Stimulated activated CD4-positive, alpha-beta T cell treated with anti-CD3 and anti-CD28 coated beads, Interleukin-15, amount 100 ng/mL, for 24 hours (primary cell): ENCODE measurements around the gene ENDOV.

Experiments used
- DNase-seq: peaks from one replicate; pipeline ENCODE4 v3.0.0-alpha.2; 2020

The ENDOV gene

DNA sequence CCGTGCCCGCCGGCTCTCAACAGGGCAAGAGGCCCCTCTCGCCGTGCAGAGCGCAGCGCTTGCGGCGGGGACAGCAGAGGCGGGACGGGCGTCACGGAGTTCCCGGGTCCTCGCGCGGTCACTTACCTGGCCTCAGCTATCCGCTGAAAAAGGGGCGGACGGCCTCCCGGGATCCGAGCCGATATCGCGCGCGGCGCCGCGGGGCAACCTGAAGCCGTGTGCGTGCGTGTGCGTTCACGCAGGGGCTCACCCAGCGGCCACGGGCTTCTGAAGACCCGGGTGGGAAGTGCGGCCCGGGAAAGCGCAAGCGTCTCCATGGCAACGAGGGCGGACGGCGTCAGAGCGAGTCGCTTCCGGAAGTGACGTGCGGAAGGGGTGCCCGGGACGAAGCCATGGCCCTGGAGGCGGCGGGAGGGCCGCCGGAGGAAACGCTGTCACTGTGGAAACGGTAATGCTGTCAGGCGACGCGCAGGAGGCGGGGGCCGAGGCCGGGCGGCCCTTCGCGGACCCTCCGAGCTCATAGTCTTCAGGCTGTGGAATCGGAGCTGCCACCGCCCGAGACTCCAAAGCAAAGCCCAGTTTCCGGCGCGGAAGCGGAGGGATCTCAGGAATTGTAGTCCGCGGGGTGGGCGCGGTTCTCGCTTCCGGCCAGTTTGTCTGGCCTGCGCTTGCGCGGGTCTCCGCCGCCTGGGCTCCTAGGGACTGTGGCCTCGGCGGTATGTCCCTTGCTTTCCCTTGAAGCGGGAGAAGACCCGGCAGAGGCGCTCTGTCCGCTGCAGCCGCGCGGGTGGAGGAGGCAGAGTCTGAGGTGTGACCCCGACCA lies at the start of gene ENDOV:
TSS of gene ENDOV (plus strand) at position 365 of the 823 bp plus-strand sequence. CDS start at position 393, 28 bp downstream.
- peak; percentile 96 for DNase-seq

DNA sequence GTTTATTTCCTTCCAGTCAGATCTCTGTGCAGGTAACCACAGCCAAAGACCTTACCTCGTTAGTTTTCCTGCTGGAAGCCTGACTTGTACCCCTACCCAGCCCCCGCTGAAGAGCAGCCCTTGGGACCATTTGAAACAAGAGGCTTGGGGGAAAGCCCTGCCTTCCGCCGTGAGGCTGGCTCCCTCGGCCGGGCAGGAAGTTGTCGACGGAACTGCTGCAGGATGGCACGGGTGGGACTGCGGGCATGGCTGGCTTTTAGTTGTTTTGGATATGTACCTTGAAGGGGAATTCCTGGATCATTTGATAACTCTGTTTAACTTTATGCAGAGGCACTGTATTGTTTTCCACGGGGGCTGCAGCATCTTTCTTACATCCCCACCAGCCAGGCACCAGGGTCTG lies 49.0 kb upstream of the ENDOV start:
- no peak for DNase-seq

DNA sequence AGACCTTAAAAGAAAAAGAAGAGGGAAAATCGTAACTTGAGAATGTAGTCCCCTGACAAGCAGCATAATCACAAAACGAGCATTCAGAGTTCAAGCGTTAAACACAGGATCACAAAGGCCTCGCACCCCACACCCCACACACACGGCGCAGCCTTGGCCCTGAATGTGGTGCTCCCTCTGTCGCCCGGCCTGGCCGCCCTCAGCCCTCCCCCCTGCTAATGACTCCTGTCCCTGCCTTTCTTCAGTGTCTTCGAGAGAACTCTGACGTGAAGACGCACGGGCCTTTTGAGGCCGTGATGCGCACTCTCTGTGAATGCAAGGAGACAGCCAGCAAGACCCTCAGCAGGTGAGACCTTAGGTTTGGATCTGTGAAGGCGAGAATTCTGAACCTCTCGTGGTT lies 47.5 kb upstream of the ENDOV start:
- DNase-seq: no peak

DNA sequence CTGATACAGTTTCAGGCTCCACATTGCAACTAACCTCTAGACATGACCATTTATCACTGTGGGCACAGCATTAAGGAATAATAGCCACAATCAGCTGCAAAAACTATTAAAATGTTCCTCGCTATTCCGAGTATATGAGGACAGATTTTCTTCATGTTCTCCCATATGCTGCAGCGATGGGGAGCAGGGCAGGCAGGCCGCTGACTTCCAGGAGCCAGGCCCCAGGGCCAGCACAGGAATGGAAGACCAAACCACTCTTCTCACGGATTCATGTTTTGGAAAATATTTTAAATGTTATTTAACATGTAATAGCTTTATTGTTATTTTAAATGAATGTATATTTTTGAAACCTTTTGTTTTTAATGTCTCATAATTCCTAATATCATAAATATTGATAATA lies 43.8 kb upstream of the ENDOV start:
- DNase-seq: no peak

DNA sequence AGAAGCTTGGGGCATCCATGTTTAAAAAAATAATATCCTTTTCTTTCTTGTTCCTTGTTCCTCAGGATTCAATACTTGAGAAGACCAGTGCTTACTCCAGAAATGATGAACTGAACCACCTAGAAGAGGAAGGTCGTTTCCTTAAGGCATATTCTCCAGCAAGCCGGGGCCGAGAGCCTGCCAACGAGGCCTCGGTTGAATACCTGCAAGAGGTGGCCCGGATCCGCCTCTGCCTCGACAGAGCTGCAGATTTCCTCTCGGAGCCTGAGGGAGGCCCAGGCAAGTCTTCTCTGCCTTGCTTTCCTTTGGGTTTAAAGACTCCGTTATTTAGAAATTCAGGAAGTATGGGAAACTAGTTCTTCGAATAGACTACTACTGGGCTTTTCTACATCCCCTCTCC lies 42.5 kb upstream of the ENDOV start:
- DNase-seq: no peak

DNA sequence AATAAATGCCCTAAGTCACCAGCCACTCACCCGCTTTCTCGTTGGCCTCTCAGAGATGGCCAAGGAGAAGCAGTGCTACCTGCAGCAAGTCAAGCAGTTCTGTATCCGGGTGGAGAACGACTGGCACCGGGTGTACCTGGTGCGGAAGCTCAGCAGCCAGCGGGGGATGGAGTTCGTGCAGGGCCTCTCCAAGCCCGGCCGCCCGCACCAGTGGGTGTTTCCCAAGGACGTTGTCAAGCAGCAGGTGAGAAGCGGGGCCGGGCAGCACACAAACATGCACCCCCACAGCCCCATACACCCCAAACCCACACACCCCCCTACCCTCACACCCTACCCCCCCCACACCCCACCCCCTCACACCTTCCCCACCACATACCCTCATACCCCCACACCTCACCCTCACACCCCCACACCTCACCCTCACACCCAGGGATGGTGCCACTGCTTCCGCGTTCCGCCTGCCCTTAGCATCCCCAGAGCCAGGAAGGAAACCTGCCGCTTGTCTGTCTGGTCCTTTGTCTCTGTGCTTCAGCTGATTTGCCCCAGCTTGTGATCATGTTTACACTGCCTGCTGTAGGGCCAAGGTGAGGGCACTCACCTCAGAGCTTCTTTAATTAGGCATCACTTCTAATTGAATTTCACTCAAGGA lies 41.9 kb upstream of the ENDOV start:
- DNase-seq: no peak

DNA sequence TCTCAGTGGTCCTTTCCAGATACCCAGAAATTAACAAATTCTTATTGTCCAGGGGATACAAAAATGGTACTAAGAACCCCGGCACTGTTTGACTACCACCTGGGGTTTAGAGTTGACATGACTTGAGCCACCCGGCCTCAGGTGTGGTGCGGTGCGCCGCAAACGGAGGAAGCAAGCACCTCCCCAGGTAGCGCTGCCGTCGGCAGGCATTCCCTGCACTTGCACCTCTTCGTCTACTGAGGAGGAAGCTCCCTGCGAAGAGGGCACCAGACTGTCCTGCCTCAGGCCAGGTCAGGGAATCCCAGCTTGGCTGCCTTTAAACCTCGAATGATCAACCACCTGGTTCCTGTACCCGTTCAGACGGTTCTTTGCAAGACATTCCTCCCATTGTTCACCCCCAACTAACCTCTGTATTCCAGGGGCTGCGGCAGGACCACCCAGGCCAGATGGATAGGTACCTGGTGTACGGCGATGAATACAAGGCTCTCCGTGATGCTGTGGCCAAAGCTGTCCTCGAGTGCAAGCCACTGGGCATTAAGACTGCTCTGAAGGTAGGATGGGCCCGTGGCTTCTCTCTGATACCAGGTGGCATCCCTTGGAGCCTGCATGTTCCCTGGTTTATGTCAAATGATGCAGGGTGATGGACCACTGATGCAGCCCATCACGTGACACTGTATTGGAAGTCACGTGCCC lies 40.8 kb upstream of the ENDOV start:
- no peak for DNase-seq

DNA sequence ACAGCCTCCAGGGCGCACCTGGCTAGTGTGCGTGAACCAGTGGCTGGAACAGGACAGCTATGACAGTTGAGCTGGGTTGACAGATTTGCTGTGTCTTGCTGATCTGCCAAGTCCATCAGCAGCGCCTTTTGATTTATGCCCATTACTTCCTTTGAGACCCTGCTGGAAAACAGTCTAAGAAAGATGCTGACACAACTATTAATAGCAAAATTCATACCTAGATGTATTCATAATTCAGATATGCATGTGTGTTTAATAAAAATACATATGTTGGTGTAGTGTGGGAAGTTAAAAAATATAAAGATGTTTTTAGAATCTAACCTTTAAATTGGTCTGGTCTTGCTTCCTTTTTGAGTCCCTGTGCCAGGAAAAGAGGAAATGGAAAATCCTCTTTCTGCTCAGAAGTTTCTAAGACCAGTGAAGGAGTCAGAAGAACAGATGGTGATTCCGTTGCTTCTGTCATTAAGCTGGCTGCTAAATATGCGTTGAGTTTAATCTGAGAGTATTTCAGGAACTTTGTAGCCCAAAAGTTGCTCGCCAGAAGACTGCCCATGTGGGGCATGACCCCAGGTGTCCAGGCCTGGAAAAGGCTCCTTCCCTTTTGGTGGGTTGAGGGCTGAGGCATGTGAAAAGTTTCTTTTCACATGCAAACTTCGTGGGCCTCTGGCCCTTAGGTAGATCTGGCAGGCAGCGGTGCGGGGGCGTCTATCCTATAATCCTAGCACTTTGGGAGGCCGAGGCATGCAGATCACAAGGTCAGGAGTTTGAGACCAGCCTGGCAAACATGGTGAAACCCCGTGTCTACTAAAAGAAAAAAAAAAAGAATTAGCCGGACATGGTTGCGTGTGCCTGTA lies 40.0 kb upstream of the ENDOV start:
- no peak for DNase-seq

DNA sequence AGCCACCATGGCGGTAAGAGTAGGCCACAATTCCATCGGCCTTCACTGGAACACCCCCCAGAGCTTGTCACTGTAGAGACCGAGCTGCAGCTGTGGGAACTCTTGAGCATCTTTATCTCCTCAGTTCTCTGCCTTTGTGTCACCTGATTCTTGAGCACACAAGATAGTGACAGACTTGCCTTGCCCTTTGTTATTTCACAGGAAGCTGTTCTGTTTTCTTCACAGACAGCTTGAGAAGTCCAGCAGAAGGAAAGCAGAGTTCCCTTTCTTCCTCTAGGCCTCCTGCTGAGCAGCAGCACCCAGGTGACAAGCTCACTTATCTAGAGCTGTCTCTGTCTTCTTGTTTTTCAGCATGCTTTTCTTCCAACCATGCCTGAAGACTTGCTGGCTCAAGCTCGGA lies 38.4 kb upstream of the ENDOV start:
- DNase-seq: no peak

DNA sequence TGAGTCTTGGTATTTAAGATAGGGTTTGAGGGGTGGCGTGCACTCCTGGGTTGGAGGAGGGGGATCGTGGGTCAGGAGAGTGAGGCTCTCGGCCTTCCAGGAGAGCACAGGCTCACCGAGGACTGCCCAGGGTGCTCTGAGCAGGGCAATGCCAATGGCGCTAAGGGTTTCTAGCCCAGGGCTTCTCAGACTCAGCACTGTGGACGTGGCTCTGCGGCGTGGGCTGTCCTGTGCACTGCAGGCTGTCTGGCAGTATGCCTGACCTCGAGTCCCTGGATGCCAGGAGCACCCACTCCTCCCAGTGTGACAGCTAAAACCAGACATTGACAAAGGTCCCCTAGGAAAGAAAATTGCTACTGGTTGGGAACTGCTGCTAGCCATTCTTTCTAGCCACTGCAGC lies 37.2 kb upstream of the ENDOV start:
- no peak for DNase-seq

DNA sequence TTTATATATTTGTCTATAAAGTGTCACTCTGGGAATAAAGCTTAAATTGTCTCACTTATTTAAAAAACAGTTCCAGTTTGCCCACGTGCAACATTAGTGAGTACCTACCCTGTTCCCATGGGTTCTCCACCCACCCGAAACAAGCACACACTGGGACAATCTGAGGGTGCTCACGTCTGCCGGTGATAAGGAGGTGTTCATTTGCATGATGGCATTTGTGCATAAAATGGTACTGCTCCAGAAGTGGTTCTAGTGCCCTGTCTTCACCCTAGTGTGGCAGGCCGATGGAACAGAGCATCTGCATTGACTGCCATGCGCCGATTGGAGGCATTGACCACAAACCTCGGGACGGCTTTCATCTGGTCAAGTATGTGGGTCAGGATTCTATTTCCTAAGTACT lies 35.6 kb upstream of the ENDOV start:
- DNase-seq: no peak

DNA sequence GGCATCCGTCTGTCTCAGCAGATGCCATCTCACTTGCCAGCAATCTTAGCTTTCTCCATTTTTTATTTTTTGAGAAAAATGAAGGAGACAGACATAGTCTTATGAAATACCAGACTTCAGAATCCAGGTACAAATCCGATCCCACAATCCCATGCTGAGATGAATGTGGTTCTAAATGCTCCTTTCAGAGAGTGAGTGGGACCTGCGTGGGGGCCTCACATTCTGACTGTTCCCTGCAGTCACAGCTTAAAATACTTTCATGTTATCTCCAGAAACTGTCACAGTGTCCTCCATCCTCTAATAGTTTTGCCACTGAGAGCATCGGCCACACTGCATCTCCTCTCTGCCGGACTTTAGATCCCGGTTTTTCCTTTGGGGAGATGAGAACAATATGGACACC lies 34.9 kb upstream of the ENDOV start:
- no peak for DNase-seq

DNA sequence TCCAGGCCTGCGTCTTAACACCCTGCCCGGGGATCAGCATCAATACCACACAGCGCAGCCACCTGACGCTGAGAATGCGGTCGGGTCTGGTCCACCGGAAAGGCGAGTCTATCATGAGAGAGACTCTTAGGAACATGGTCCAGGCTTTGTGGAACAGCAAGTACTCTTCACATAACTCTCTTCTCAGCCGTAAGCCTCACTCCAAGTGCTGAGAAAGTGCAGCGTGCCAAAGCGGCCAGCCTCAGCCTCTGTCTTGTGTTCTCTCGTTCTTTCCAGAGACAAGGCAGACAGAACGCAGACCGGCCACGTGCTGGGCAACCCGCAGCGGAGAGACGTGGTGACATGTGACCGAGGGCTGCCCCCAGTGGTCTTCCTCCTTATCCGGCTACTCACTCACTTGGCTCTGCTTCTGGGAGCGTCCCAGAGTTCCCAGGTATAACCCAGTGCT lies 34.4 kb upstream of the ENDOV start:
- no peak for DNase-seq

DNA sequence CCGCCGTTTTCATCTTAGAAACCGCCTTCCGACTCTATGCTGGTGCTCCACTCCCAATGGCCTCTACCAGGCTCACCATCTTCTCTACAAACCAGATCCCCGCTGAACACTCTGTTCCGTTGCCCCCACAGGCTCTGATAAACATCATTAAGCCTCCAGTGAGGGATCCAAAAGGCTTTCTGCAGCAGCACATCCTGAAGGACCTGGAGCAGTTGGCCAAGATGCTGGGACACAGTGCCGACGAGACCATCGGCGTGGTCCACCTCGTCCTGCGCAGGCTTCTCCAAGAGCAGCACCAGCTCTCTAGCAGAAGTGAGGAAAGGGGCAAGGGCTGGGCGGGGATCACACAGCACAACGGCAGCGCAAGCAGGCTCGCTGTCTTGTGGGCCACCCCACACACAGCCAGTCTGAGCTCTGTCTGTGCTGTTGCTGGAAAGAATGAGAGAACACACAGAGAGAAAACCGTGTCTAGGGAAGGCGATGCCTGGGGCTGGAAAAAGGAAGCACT lies 33.5 kb upstream of the ENDOV start:
- DNase-seq: no peak

DNA sequence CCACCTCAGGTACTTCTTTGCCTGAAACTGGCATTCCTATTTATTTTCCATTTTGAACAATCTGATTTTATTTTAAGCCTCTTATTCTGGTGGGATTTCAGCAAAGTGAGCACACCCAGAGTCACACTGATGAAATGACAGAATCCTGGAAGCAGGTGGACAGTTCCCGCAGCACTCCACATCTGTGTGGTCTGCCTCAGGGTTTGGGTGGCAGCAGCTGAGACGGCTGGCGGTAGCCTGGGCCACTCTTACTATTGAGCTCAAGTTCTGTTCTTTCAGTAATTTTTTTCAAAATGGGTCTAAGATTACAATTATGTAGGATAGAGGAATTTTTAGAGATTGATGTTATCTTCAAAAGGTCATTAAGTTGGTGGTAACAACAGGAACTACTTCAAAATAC lies 32.5 kb upstream of the ENDOV start:
- no peak for DNase-seq

DNA sequence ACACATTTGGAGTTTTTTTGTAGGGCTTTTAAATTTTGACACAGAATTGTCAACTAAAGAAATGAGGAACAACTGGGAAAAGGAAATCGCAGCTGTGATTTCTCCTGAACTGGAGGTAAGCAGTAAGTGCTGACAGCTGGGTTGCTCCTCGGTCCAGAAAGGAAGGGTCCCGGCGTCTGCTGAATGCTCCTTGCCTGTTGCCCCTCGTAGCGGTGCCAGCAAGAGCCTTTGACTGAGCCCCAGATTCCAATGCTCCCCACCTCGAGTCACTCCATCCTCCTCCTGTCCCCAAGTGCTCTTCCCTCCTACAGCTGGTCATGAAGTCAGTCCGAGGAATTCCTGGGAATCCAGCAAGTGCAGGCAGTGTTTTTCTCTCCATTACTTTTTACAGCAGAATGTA lies 32.0 kb upstream of the ENDOV start:
- DNase-seq: no peak

DNA sequence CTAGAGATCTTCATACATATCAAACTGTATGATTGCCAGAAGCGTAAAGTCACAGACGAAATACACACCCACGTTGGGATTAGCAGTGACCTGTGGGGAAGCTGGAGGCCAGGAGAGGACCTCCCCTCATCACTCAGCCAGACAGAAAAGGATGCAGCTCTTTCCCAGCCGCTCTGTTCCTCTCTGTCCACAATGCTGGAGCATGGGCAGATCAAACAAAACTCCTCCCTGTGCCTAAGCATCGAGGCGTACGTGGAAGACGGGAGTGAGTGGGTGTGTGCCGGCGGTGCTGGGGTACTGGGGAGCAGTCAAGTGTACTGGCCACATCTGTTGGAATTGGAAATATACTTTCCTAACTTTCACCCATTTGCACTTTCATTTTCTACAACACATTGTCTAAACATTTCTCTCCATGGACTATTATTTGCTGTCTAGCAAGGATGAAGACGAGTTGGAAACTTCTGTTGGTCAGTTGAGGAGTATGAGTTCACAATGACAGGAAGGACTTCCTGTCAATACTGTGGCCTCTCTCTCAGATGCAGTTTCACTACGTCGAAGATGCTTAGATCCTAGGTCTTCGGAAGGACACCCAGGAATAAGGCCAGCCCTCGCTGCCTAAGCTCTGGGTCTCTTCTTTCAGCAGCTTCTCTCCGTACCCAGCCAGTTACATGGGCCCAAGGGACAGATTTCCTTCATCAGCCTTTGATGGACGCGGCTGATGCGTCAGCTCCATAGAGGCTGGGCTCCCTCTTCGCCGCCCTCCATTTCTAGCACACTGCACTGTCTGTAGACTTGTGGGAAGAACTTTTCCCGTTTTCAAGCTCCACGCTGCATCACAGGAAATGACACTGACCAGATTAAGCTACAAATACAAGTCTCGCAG lies 30.6 kb upstream of the ENDOV start:
- no peak for DNase-seq

DNA sequence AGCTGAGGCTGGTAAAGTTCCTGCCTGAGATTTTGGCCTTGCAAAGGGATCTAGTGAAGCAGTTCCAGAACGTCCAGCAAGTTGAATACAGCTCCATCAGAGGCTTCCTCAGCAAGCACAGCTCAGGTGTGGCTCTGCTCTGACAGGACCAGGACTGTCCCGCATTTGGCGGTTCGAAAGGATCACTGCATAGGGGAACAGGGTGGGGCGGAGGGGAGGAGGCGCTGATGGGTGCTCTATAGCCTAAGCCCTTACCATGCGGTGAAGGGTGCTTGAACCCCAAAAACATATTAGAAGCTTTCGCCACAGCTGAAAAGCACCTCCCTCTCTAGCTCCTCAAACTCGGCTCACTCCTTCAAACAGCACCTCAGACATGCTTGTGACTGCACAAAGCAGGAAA lies 29.9 kb upstream of the ENDOV start:
- DNase-seq: no peak

DNA sequence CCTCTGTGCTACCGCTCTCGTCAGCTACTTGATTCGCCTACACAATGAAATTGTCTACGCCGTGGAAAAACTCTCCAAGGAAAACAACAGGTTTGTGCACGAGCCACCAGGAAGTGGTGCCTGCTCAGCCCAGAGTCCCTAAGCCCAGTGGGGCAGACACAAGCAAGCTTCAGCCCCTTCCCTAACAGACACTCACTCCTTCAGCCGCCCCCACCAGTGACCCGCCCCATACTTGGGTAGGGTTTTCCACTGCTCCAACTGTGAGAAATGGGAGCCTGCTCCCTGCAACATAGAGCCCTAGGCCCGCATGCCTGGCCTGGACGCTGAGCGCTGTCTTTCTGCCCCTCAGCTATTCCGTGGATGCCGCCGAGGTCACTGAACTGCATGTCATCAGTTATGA lies 28.6 kb upstream of the ENDOV start:
- DNase-seq: no peak

DNA sequence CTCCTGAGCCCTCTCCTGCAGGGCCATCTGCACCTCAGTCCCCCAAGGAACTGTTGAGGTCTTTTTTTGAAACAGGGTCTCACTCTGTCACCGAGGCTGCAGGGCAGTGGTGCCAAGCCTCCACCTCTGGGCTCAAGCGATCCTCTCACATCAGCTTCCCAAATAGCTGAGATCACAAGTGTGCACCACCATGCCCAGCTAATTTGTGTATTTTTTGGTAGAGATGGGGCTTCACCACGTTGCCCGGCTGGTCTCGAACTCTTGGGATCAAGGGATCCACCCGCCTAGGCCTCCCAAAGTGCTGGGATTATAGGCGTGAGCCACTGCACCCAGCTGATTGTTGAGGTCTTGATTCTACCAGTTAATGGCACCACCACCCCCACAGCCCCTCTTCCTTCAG lies 27.9 kb upstream of the ENDOV start:
- DNase-seq: no peak

DNA sequence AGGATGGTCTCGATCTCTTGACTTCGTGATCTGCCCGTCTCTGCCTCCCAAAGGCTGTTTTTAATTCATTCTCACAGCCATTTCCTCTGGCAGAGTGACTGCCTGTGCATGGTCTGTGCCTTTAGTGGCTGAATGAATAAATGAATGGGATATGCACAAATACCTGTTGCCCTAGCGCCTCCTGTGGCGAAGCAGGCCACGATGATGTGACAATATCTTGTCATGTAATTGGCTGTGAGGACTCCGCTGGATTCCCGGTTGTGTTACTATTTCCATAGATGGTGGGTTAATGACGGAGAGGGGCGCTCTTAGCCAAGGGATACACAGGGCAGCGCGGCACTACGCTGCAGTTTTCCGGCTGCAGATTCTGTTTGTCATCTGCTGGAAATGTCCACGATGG lies 26.8 kb upstream of the ENDOV start:
- no peak for DNase-seq

DNA sequence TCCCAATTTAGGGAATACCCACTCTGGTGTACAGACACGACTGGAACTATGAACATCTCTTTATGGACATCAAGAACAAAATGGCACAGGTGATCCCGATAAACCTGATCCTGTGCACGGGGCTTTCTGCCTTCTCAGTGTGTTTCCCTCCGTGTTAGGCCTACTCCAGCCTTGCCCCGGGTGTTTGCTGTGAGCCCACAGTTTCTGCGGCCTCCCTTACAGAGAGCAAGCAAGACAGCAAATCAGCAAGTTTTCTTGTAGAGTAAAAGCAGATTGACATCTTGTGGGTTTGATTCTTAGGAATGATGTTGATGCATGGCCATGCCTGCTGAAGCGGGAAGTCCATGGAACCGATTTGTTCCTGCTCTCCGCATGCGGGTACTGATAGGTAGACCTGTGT lies 26.4 kb upstream of the ENDOV start:
- DNase-seq: no peak
